GM23338 (cell line): Measurements from ENCODE around the gene NDUFV2. TPM values are rescaled to one million over a fixed set of nuclear protein-coding genes. Genes with fewer than 3 reads are reported as not detected.

ENCODE experiments used
- ATAC-seq: fragments of 200-7000 bp; cut with Tn5 transposase; 3 replicates; pipeline ENCODE4 v1.9.1; 2020
- DNase-seq: peaks from one replicate; pipeline ENCODE4 v3.0.0-alpha.2; 2015; ENCODE audit warnings: low spot score
- H2AFZ ChIP-seq: fragments of 200-600 bp; sonication (generic); 2 replicates; pipeline ENCODE4 v1.8.0; 2016; ENCODE audit warnings: antibody characterized with exemption, mild to moderate bottlenecking, moderate library complexity
- H3F3A ChIP-seq: fragments of 200-600 bp; sonication (generic); replicated peaks from 2 replicates; pipeline ENCODE4 v1.8.0; 2017; ENCODE audit warnings: antibody characterized with exemption, mixed run types, low read depth
- H3K27ac ChIP-seq: fragments of 200-600 bp; sonication (generic); 2 replicates; pipeline ENCODE4 v1.6.1; 2016; ENCODE audit warnings: low read depth
- H3K27me3 ChIP-seq: fragments of 200-600 bp; sonication (generic); 2 replicates; pipeline ENCODE4 v1.8.0; 2016; ENCODE audit warnings: mild to moderate bottlenecking, mixed run types, moderate library complexity; ENCODE audit not compliant: insufficient read depth
- H3K36me3 ChIP-seq: fragments of 200-600 bp; sonication (generic); 2 replicates; pipeline ENCODE4 v1.8.0; 2016; ENCODE audit warnings: mild to moderate bottlenecking; ENCODE audit not compliant: insufficient read depth
- H3K4me1 ChIP-seq: fragments of 200-600 bp; sonication (generic); 2 replicates; pipeline ENCODE4 v1.8.0; 2016; ENCODE audit warnings: mild to moderate bottlenecking, moderate library complexity; ENCODE audit not compliant: insufficient read depth
- H3K4me2 ChIP-seq: fragments of 200-600 bp; sonication (generic); 2 replicates; pipeline ENCODE4 v1.7.1; 2017; ENCODE audit warnings: mixed run types
- H3K4me3 ChIP-seq: fragments of 200-600 bp; sonication (generic); 2 replicates; pipeline ENCODE4 v1.6.1; 2016; ENCODE audit warnings: mixed run types
- H3K79me2 ChIP-seq: fragments of 200-600 bp; sonication (generic); replicated peaks from 2 replicates; pipeline ENCODE4 v1.8.0; 2017; ENCODE audit warnings: mild to moderate bottlenecking; ENCODE audit not compliant: insufficient read depth
- H3K9me2 ChIP-seq: fragments of 200-600 bp; sonication (generic); 2 replicates; pipeline ENCODE4 v1.8.0; 2017; ENCODE audit not compliant: insufficient read depth
- H4K20me1 ChIP-seq: fragments of 200-600 bp; sonication (generic); replicated peaks from 2 replicates; pipeline ENCODE4 v1.8.0; 2017; ENCODE audit warnings: mild to moderate bottlenecking; ENCODE audit not compliant: insufficient read depth
- H3K27ac Mint-ChIP-seq: 2 replicates; pipeline ENCODE4 v1.8.0; 2020; ENCODE audit warnings: inconsistent platforms, mild to moderate bottlenecking, moderate library complexity, mixed read lengths
- H3K27me3 Mint-ChIP-seq: 3 replicates; pipeline ENCODE4 v1.8.0; 2022; ENCODE audit warnings: low read depth, mild to moderate bottlenecking, moderate library complexity, mixed read lengths, inconsistent platforms; ENCODE audit not compliant: insufficient read depth, poor library complexity
- H3K36me3 Mint-ChIP-seq: 3 replicates; pipeline ENCODE4 v1.8.0; 2021; ENCODE audit warnings: low read depth, mild to moderate bottlenecking, inconsistent platforms, moderate library complexity, mixed read lengths
- H3K4me1 Mint-ChIP-seq: 3 replicates; pipeline ENCODE4 v1.8.0; 2020; ENCODE audit warnings: mild to moderate bottlenecking, inconsistent platforms, mixed read lengths
- H3K4me3 Mint-ChIP-seq: 3 replicates; pipeline ENCODE4 v1.8.0; 2021; ENCODE audit warnings: moderate library complexity, mild to moderate bottlenecking, inconsistent platforms, mixed read lengths
- H3K9me3 Mint-ChIP-seq: 3 replicates; pipeline ENCODE4 v1.8.0; 2020; ENCODE audit warnings: moderate library complexity, mild to moderate bottlenecking, inconsistent platforms, mixed read lengths
- CREB1 ChIP-seq: fragments of 250-450 bp; sonication (Bioruptor Pico); IDR thresholded peaks from 2 replicates; pipeline ENCODE4 v1.5.0; 2020; ENCODE audit warnings: low read depth, mild to moderate bottlenecking, moderate library complexity
- CTCF ChIP-seq, 2 experiments: fragments of 200-600 bp in 1 of 2; sonication (generic) in 1 of 2; conservative IDR thresholded peaks; 2 replicates each; pipeline versions ENCODE4 v1.5.1 to v1.6.1; 2016 to 2017; ENCODE audit warnings: antibody characterized with exemption in 2 of 2, low read depth in 2 of 2, mild to moderate bottlenecking in 2 of 2, moderate library complexity in 1 of 2
- ETS1 ChIP-seq: IDR thresholded peaks from 2 replicates; pipeline ENCODE4 v1.6.1; 2016; ENCODE audit warnings: antibody characterized with exemption
- EZH2 ChIP-seq: fragments of 200-600 bp; sonication (generic); IDR thresholded peaks from one replicate; pipeline ENCODE4 v1.8.0; 2017; ENCODE audit warnings: antibody characterized with exemption, mild to moderate bottlenecking, low read depth; ENCODE audit not compliant: unreplicated experiment
- EZH2phosphoT487 ChIP-seq: fragments of 200-600 bp; sonication (generic); IDR thresholded peaks from one replicate; pipeline ENCODE4 v1.8.1; 2018; ENCODE audit warnings: antibody characterized with exemption; ENCODE audit not compliant: unreplicated experiment
- JUNB ChIP-seq: IDR thresholded peaks from one replicate; pipeline ENCODE4 v1.6.1; 2016; ENCODE audit warnings: antibody characterized with exemption; ENCODE audit not compliant: unreplicated experiment
- NANOG ChIP-seq: IDR thresholded peaks from 2 replicates; pipeline ENCODE4 v1.6.1; 2016; ENCODE audit warnings: antibody characterized with exemption, borderline replicate concordance
- POLR2AphosphoS5 ChIP-seq: IDR thresholded peaks from 2 replicates; pipeline ENCODE4 v1.6.1; 2016; ENCODE audit warnings: antibody characterized with exemption, low read depth
- REST ChIP-seq: IDR thresholded peaks from one replicate; pipeline ENCODE4 v1.6.1; 2018; ENCODE audit warnings: antibody characterized with exemption; ENCODE audit not compliant: unreplicated experiment
- STAT1 ChIP-seq: IDR thresholded peaks from one replicate; pipeline ENCODE4 v1.6.1; 2016; ENCODE audit warnings: antibody characterized with exemption; ENCODE audit not compliant: unreplicated experiment
- ZNF114 ChIP-seq: fragments of 250-450 bp; sonication (Bioruptor Pico); IDR thresholded peaks from 2 replicates; pipeline ENCODE4 v1.5.0; 2020; ENCODE audit warnings: mild to moderate bottlenecking, moderate library complexity
- ZNF331 ChIP-seq: fragments of 250-450 bp; sonication (Bioruptor Pico); IDR thresholded peaks from 2 replicates; pipeline ENCODE4 v1.5.0; 2020; ENCODE audit warnings: low read depth, mild to moderate bottlenecking, moderate library complexity
- ZNF462 ChIP-seq: fragments of 250-450 bp; sonication (Bioruptor Pico); IDR thresholded peaks from 2 replicates; pipeline ENCODE4 v1.5.0; 2020; ENCODE audit warnings: mild to moderate bottlenecking, moderate library complexity
- polyA plus RNA-seq: library from polyadenylated mRNA; unstranded; fragments of >200 nt; fragmentation: Nextera tagmentation; extraction: Ambion mirVana; gene quantifications from 2 replicates; pipeline ENCODE4 v1.2.1, GENCODE V29; 2016
- total RNA-seq: library from RNA; depleted of rRNA; stranded (reverse); fragments of >200 nt; shearing (Covaris generic); gene quantifications from 2 replicates; pipeline ENCODE4 v1.2.3, GENCODE V29; 2014

The NDUFV2 gene
- total and polyA plus RNA-seq, 2 experiments from 2014 or later, result 157 to 577 TPM

GRCh38 chr18:9182852-9183399, 80.4 kb downstream of the NDUFV2 start:
- H3K4me3 ChIP-seq, result no peak overlapping the region
- no peak overlapping the region for H3K27ac Mint-ChIP-seq
- H3K79me2 ChIP-seq, result peaks cover 36% of the 10 kb centered on the region
- peaks cover 10% of the 10 kb centered on the region; the same call in 2 of the 3 replicates for H3K4me1 Mint-ChIP-seq
- no peaks in the 10 kb centered on the region for H3K36me3 ChIP-seq
- H2AFZ ChIP-seq, result no peak overlapping the region
- H3K36me3 Mint-ChIP-seq, result peaks cover 3% of the 10 kb centered on the region; the same call in 1 of the 3 replicates
- ATAC-seq (no peak), DNase-seq (no peak)
- TF ChIP-seq ETS1 (no peak), CTCF (conservative IDR thresholded peaks at IDR 0.05; ENCODE audit: low read depth in 2 of 2) (no peak), EZH2 (no peak), STAT1 (no peak), JUNB (no peak), NANOG (no peak), ZNF331 (no peak), CREB1 (CRISPR knock-in tag) (no peak), ZNF462 (CRISPR knock-in tag) (no peak), ZNF114 (no peak), EZH2phosphoT487 (no peak), REST (no peak), POLR2AphosphoS5 (no peak)
- no peaks in the 10 kb centered on the region for H3K9me2 ChIP-seq
- H3K27ac ChIP-seq, result no peak overlapping the region
- H3K27me3 Mint-ChIP-seq, result peaks cover 3% of the 10 kb centered on the region
- H4K20me1 ChIP-seq, result no peaks in the 10 kb centered on the region; the same call in 1 of the 2 replicates
- H3K27me3 ChIP-seq, result no peaks in the 10 kb centered on the region
- no peaks in the 10 kb centered on the region for H3K9me3 Mint-ChIP-seq
- H3K4me1 ChIP-seq, result no peaks in the 10 kb centered on the region
- no peaks in the 10 kb centered on the region for H3F3A ChIP-seq
- no peak overlapping the region for H3K4me3 Mint-ChIP-seq
- no peak overlapping the region for H3K4me2 ChIP-seq
